Esophagus squamous epithelium (tissue), 5 donors: ENCODE measurements around the gene WFDC5. TPM values are rescaled to one million over a fixed set of nuclear protein-coding genes. Genes with fewer than 3 reads are reported as not detected.

Source experiments
- DNase-seq: peaks from one replicate; lab custom pipeline; 2025; lab: John Stamatoyannopoulos, UW
- H3K27ac ChIP-seq, 4 donors: fragments of 200-600 bp; sonication (generic); one replicate each; pipeline ENCODE4 v1.5.1; 2016 to 2019; ENCODE audit warnings: mild to moderate bottlenecking in 1 of 4
- H3K27me3 ChIP-seq, 4 donors: fragments of 200-600 bp; sonication (generic); 1 replicate in 3 of 4; 2 replicates in 1 of 4; pipeline versions ENCODE4 v1.5.1 to v1.6.0; 2017 to 2021; ENCODE audit warnings: antibody characterized with exemption in 1 of 4
- H3K36me3 ChIP-seq, 3 donors: fragments of 200-600 bp; sonication (generic); one replicate each; pipeline ENCODE4 v1.5.1; 2016 to 2019
- H3K4me1 ChIP-seq, 3 donors: fragments of 200-600 bp; sonication (generic); one replicate each; pipeline ENCODE4 v1.5.1; 2017 to 2019
- H3K4me3 ChIP-seq, 4 donors: fragments of 200-600 bp; sonication (generic); 1 replicate in 3 of 4; 2 replicates in 1 of 4; pipeline ENCODE4 v1.5.1; 2016 to 2019; ENCODE audit warnings: mild to moderate bottlenecking in 2 of 4, moderate library complexity in 1 of 4
- H3K9me3 ChIP-seq, 3 donors: fragments of 200-600 bp; sonication (generic); one replicate each; pipeline ENCODE4 v1.5.1; 2016 to 2019
- POLR2A ChIP-seq, 4 donors: fragments of 450-650 bp; IDR thresholded peaks; one replicate each; pipeline ENCODE4 v1.6.1; 2017; ENCODE audit warnings: antibody characterized with exemption in 4 of 4, mild to moderate bottlenecking in 4 of 4, moderate library complexity in 3 of 4
- WGBS, 2 donors: methylation state at CpG; one replicate each; pipeline ENCODE4 v1.1.5; 2018; 5-methylcytosine and 5-hydroxymethylcytosine counted together
- intact Hi-C: fragments of 100-400 bp; cut with DNase I; formaldehyde crosslinking; loops from one replicate; pipeline ENCODE4 v1.15.0; 2022
- total RNA-seq, 4 donors: library from RNA; depleted of rRNA; stranded (reverse); fragments of >200 nt; gene quantifications; one replicate each; pipeline ENCODE4 v1.1.0, GENCODE V29; 2016
- TF ChIP-seq, protein P1 (sequence below), 6 experiments: fragments of 450-650 bp in 4 of 6; fragments of 200-600 bp in 2 of 6; sonication (generic) in 2 of 6; IDR thresholded peaks; one replicate each; pipeline ENCODE4 v1.5.1; 2016 to 2019; ENCODE audit warnings: antibody characterized with exemption in 6 of 6, mild to moderate bottlenecking in 4 of 6, moderate library complexity in 4 of 6
- donor health status: DM: yes; HTN: yes; CAD: no.

Gene WFDC5
- total RNA-seq, 4 donors from 2014 or later: 3.1 to 32.1 (median 4.6) TPM

DNA sequence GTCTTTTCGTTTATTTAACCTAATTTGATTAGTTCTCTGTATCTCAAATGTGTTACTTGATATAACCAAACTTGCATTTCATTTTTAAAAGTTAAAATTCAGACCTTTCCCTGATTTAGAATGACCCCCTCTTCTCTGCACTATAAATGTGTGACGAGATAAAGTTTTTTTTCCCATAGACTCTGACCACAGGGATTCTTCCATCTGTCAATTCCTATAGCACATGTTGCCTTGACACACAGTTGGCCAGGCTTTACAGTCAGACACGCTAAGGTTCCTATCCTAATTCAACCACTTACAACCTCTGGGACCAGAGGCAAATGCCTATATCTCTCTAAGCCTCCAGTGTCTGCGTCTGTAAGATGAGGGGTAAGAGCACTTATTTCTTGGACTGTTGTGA, 54.7 kb downstream of the WFDC5 start:
- no peaks in the 10 kb centered on the region for H3K9me3 ChIP-seq
- 91 to 94% methylated on average over 4 of the region's 4 CpGs for WGBS, 2 donors

More for the DNA sequence above, 54.7 kb downstream of the WFDC5 start:
- Histone ChIP-seq H3K27me3 (no peaks in the 10 kb centered on the region), H3K4me3 (no peak overlapping the region), H3K4me1 (no peaks in the 10 kb centered on the region), H3K27ac (peak overlapping the region in 1 of 4 donors; percentile 23), H3K36me3 (peaks cover 0 to 27% (median 5%) of the 10 kb centered on the region in 3 donors)
- intact Hi-C loops: no loop called here
- TF ChIP-seq POLR2A (IDR thresholded peaks at IDR 0.05): no peak
- TF ChIP-seq, protein P1, sequence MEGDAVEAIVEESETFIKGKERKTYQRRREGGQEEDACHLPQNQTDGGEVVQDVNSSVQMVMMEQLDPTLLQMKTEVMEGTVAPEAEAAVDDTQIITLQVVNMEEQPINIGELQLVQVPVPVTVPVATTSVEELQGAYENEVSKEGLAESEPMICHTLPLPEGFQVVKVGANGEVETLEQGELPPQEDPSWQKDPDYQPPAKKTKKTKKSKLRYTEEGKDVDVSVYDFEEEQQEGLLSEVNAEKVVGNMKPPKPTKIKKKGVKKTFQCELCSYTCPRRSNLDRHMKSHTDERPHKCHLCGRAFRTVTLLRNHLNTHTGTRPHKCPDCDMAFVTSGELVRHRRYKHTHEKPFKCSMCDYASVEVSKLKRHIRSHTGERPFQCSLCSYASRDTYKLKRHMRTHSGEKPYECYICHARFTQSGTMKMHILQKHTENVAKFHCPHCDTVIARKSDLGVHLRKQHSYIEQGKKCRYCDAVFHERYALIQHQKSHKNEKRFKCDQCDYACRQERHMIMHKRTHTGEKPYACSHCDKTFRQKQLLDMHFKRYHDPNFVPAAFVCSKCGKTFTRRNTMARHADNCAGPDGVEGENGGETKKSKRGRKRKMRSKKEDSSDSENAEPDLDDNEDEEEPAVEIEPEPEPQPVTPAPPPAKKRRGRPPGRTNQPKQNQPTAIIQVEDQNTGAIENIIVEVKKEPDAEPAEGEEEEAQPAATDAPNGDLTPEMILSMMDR (IDR thresholded peaks at IDR 0.05): no peak
- DNase-seq: no peak

Other genes with a start within 250 kb of the WFDC5 start
- 100 to 1,000 TPM; 110 to 170 (median 133) TPM for gene YWHAB, start 229.5 kb downstream of the WFDC5 start, total RNA-seq
- gene PABPC1L, start 205.1 kb downstream of the WFDC5 start, total RNA-seq: 10 to 100 TPM in 1 of 4 donors, 1 to 10 TPM in 3; 5.9 to 18.5 (median 8.7) TPM
- gene TOMM34, start 154.8 kb downstream of the WFDC5 start, total RNA-seq: 10 to 100 TPM; 11.4 to 19.5 (median 16.7) TPM
- 10 to 100 TPM; 14.6 to 29.8 (median 17.6) TPM for gene STK4, start 148.7 kb downstream of the WFDC5 start, total RNA-seq
- under 1 TPM in 3 of 4 donors, not detected in 1; 0.22 to 0.80 (median 0.29) TPM for gene KCNS1, start 14.0 kb downstream of the WFDC5 start, total RNA-seq
- 1 to 10 TPM in 1 of 4 donors, under 1 TPM in 2, not detected in 1; 0.44 to 2.6 (median 0.64) TPM for gene WFDC12, start 9.3 kb upstream of the WFDC5 start, total RNA-seq
- gene PI3, start 59.7 kb upstream of the WFDC5 start, total RNA-seq: 1,000 to 10,000 TPM in 3 of 4 donors, 10 to 100 TPM in 1; 14.1 to 2,947 (median 1,123) TPM
- not detected for gene SEMG1, start 91.9 kb upstream of the WFDC5 start, total RNA-seq
- gene SEMG2, start 106.2 kb upstream of the WFDC5 start, total RNA-seq: not detected
- 1,000 to 10,000 TPM in 2 of 4 donors, 100 to 1,000 TPM in 2; 250 to 1,637 (median 1,024) TPM for gene SLPI, start 139.4 kb upstream of the WFDC5 start, total RNA-seq
- not detected for gene RBPJL, start 191.7 kb upstream of the WFDC5 start, total RNA-seq
- under 1 TPM in 2 of 4 donors, not detected in 2; 0.09 to 0.68 TPM for gene MATN4, start 193.1 kb upstream of the WFDC5 start, total RNA-seq
- gene SDC4, start 233.2 kb upstream of the WFDC5 start, total RNA-seq: 100 to 1,000 TPM in 3 of 4 donors, 10 to 100 TPM in 1; 88.1 to 174 (median 120) TPM
- 10 to 100 TPM; 22.3 to 32.4 (median 27.0) TPM for gene SYS1, start 248.0 kb upstream of the WFDC5 start, total RNA-seq